NCI-H69 (cell line): ENCODE results near the gene PRKCZ.

Source experiments
- DNase-seq: peaks from one replicate; lab custom pipeline; 2025; lab: John Stamatoyannopoulos, UW

Gene PRKCZ

DNA sequence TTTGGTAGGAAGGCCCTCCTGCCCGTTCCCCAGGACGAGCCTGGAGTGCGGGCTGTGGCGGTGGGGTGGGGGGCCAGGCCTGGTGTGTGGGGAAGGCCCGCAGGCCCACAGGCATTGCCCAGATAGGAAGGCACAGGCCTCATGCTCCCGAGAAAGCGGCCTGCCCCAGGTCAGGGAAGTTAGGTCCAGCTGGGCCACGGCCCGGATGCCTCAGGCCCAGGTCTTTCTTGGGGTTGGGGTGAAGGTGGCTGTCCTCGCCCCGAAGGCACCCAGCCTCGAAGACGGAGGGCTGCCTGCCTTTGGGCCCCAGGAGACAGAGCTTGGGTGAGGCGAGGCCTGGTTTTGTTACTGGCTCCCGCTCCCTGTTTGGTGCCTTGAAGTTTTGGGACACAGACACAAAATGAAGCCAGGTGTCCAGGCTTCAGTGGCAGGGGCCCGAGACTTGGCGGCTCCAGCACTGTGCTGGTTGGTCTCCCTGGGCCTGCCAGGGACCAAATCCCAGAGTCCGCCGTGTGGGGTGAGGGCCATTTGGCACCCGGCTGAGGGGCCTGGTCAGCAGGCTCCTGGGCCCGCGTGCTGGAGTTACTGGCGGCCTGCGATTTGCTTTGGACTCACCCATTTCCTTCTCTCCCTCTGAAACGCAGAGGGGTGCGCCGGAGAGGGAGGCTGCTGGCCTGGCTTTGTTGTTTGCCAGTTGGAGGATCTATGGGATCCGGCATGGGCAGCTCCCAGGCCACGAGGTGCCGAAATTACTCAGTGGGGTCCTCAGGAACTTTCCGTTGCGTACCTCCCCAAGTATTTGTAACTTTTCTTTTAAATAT is 179.9 kb downstream of the PRKCZ start:
- peak; percentile 15 for DNase-seq

DNA sequence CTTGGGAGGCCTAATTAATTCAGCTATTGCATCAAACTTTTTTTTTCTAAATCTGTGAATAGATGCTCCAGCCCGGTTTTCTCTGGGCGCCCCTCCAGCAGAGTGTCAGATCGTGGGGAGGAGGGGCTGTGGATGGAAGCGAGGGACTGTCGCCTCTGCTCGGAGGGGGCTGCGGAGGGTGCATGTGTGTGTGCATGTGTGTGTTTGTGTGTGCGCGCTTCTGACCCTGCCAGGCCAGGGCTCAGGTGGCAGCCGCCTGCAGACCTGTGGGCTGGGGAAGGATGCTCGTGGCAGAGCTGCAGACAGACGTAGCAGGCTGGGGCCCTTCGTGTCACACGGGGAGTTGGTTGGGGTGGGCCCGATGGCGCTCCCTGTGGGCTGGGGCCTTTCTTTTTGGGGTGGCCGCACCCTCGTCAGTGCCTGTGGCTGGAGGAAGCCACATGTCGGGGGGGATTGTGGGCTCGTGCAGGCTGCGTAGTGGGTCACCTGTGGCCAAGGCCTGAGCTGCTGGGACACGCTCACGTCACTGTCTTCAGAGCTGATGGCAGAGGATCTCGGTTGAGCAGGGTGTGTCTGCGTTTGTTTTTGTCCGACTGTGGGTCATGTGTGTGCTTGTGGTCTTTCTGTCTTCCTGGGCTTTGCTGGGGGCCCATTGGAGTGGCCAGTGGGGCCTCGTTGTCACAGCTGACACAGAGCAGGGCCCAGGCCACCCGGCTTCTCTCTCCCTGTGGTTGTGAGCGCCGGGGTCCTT is 180.7 kb downstream of the PRKCZ start:
- no peak for DNase-seq

DNA sequence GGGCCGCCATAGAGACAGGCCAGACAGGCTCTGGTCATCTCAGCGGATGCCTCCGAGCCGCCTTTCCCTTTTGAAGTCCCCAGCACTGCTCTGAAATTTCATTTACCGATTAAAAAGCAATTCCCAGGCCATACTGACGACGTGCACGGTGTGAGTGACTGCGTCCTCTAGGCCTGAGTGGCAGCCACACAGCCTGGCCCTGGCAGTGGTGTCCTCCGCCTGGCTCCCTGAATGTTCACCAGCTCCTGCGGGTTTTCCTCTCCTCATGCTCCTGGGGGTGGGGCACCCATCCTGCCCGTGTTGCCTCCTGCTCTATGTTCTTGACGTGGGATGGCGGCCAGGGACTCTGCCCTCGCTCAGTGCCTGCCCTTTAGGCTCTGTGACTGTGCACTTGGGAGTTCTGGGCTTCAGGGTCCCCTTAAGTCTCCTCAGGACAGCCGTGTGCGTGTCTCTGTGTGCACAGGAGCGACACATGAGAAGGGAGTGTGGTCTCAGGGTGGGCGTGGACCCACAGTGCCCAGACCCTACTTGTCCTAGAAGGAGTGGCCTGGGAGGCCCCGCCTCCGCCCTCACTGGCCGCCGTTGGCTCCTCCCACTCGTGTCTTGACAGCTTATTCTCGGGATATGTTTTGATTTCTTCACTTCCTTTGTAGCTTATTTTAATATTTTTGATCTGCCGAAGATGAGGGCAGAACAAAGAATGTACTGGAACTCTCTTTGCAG is 181.5 kb downstream of the PRKCZ start:
- DNase-seq, result no peak

DNA sequence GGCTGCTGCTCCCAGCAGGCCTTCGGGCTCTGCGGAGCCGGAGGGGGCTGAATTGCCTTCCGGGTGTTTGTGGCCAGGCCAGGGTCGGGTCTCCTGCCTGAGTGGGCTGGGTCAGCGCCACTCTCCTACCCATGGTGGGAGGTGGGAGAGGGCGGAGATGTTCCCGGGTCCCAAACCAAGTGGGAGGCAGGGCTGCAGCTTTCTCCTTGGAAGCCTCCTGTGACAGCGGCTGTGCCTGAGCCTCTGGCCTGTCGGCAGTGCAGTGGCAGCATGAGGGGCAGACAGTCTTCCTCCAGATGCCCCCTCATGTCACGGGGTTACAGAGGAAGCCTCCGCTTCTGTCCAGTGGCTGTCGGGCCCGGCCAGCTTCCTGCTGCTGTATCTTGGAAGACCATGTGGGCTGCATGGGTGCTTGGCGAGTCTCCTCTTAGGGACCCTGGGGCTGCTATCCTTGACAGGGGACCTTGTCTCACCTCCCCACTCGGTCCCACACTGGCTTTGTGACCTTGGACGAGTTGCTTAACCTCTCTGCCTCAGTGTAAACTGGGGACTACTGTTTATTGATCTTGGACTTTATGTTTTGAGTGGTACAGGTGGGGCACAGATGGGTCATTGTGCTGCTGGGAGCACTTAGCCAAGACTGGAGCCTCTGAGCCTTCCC is 182.2 kb downstream of the PRKCZ start:
- DNase-seq, result no peak

DNA sequence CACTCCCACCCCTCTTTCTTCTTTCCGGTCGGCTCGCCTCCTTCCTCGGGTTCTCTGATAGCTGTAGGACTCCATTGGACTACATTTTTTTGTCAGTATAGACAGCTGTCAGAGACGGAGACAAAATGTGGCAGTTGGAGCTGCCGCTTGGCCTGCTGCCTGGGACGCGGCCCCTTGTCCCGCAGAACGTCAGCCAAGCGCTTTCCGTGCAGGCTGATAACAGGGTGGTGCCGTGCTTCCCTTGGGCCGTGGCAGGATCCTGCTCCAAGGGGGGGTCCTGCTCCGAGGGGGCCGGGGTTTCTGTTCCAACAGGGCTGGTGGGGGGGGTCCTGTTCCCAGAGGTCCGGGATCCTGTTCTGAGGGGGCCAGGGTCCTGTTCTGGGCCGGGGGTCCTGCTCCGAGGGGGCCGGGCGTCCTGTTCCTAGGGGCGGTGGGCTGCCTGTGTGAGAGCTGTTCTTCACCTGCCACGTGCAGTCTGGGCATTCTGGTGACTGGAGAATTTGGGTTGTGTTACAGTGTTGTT is 182.8 kb downstream of the PRKCZ start:
- no peak for DNase-seq

DNA sequence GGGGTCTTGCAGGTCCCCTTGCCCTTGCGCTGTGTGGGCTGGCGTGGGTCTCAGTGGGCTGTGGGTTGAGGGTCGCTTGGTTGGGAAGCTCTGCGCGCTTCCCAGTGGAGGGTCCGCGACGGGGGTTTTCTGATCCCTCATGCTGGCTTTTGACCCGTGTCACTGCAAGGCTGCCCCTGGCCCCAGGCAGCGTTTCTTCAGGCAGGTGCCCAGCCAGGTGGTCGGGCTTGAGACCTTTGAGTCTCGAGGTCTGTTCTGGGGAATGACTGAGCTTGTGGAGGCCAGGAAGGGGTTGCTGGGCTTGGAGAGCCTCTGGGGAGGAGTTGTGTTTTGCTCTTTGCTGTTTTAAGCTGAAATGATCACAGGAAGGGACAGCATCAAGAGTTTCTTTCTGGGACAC is 183.3 kb downstream of the PRKCZ start:
- DNase-seq, result no peak

DNA sequence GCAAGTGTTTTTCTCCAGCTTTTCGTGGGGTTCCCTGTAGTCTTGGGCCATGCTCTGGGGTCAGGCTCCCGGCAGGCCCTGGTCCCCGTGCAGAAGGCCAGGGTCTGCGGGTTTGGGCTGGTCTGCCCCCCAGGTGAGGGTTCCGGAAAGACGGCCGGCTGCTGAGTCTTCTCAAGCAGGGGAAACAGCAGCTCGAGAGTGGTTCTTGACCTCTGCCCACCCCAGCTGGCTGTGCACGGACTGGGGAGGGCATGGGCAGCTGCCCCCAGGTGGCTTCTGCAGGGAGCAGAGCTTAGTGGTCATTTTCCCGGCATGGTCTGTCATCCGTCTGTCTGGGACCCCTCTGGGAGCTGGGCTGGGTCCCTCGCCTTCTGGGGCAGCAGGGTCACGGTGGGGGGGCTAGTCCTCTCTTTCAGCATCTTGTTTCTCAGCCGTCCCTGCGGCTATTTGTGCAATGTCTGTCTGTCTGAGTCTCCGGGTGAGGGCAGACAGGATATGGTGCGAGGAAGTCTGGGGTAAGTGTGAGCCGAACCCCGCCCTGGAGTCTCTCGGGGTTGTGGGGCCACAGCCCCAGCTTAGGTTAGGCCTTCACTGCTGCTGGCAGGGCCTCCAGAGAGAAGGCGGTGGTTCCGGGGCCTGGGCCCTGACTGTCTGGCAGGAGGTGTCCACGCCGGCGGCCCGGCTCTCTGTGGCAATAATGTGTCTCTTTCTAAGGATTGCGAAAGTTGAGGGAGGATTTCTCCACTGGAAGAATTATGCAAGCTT is 184.0 kb downstream of the PRKCZ start:
- no peak for DNase-seq

DNA sequence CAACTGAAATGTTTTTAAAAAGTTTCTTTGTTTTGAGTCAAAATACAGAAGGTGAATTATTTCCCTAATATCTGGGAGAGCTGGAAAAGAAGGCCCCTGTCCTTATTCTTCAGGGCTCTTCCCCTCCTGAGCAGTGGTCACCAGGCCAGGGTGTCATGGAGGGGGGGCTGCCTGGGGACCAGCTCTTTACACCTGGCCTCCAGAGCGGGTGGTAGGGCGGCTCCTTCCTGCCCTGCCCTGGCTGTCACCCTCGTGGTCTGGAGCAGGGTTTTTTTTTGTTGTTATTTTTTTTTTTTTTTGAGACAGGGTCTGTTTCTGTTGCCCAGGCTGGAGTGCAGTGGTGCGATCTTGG is 184.5 kb downstream of the PRKCZ start:
- no peak for DNase-seq
